Measurements from ENCODE around the gene TMEM169. TPM values are rescaled to one million over a fixed set of nuclear protein-coding genes. Genes with fewer than 3 reads are reported as not detected.

The TMEM169 gene
- total and polyA plus RNA-seq, 2 of the 4 experiments (the other 2 are of a cell fraction), result 0.15 to 0.54 TPM

DNA sequence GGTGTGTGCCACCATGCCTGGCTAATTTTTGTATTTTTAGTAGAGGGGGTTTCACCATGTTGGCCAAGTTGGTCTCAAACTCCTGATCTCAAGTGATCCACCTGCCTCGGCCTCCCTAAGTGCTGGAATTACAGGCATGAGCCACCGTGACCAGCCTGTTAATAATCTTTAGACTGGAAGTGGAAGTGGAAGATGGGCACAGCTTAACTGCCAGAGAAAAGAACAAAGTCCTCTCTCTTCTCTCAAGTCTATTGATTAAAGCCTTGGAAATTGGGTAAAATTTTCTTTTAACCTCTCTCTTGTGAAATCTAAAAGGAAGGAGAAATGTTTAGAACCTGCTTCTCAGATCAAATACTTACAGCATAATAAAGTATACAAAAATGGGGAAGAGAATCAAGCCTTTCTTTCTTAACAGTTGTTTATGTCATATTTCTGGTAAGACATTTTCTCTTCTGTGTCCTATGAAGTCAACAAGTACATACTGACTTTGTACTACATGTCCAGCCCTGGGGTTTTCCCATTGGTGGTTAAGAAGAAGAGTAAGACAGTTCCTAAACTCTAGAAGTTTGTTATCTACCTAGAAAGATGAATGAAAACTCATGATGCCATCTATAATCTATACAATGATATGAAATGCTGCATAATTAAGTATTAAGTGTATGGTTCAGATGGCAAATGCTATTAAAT, 4.6 kb downstream of the TMEM169 start:
- Histone ChIP-seq H3K4ac (ENCODE audit: low read depth, low read length) (no peak overlapping the region), H3K14ac (replicated peaks; ENCODE audit: low read depth, low read length) (no peak overlapping the region), H4K5ac (ENCODE audit: low read depth, low read length) (no peak overlapping the region), H3K56ac (ENCODE audit: extremely low read depth, insufficient read depth, low read length) (no peak overlapping the region), H2BK15ac (ENCODE audit: low read depth, low read length) (no peak overlapping the region), H3K9me1 (ENCODE audit: insufficient read depth, low read length) (peaks cover 11% of the 10 kb centered on the region), H2BK5ac (ENCODE audit: low read depth, low read length, poor library complexity, severe bottlenecking) (no peak overlapping the region), H2BK120ac (ENCODE audit: low read depth, low read length) (no peak overlapping the region), H2BK20ac (ENCODE audit: low read depth, low read length) (no peak overlapping the region), H3K18ac (ENCODE audit: low read depth, low read length) (no peak overlapping the region), H3K27me3 (ENCODE audit: control insufficient read depth, insufficient read depth, low read length) (no peaks in the 10 kb centered on the region), H4K20me1 (ENCODE audit: insufficient read depth, low read length) (no peaks in the 10 kb centered on the region), H3K23ac (ENCODE audit: low read depth, low read length) (no peak overlapping the region), H3K4me2 (ENCODE audit: low read depth, low read length) (no peak overlapping the region), H2AFZ (replicated peaks; ENCODE audit: low read length, poor library complexity) (no peak overlapping the region), H3K4me3 (ENCODE audit: insufficient read depth, low read depth, low read length) (no peak overlapping the region), H3K27ac (ENCODE audit: insufficient read depth, low read length) (no peak overlapping the region), H3K36me3 (ENCODE audit: control insufficient read depth, insufficient read depth, low read length) (no peaks in the 10 kb centered on the region), H4K91ac (ENCODE audit: insufficient read depth, low read depth, low read length) (no peak overlapping the region), H2AK5ac (ENCODE audit: low read depth, low read length) (no peak overlapping the region), H3K4me1 (ENCODE audit: control insufficient read depth, insufficient read depth, low read length) (0 out of 2 replicates have a peak, but pooled peaks cover 2% of the 10 kb centered on the region), H3K9me3 (ENCODE audit: control insufficient read depth, insufficient read depth, low read length) (0 out of 2 replicates have a peak, but pooled peaks cover 2% of the 10 kb centered on the region), H2AK9ac (replicated peaks; ENCODE audit: low read depth, low read length, poor library complexity) (no peak overlapping the region), H4K8ac (ENCODE audit: low read depth in 2 of 2, low read length in 2 of 2) (no peak overlapping the region), H3K79me1 (ENCODE audit: low read depth in 1 of 2, low read length in 2 of 2) (peaks cover 0 to 13% of the 10 kb centered on the region in 2 experiments; a peak in 3 of 4 replicates), H3K9ac (ENCODE audit: low read depth, low read length) (no peak overlapping the region)
- no peak for ATAC-seq (ENCODE audit: low read depth)
- TF ChIP-seq, protein P1, sequence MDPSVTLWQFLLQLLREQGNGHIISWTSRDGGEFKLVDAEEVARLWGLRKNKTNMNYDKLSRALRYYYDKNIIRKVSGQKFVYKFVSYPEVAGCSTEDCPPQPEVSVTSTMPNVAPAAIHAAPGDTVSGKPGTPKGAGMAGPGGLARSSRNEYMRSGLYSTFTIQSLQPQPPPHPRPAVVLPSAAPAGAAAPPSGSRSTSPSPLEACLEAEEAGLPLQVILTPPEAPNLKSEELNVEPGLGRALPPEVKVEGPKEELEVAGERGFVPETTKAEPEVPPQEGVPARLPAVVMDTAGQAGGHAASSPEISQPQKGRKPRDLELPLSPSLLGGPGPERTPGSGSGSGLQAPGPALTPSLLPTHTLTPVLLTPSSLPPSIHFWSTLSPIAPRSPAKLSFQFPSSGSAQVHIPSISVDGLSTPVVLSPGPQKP (IDR thresholded peaks at IDR 0.05; ENCODE audit: borderline replicate concordance, low read depth, low read length), result no peak
- TF ChIP-seq FOS (IDR thresholded peaks at IDR 0.05; ENCODE audit: low read depth, low read length) (no peak), NFE2L2 (IDR thresholded peaks at IDR 0.05; ENCODE audit: low read depth, low read length) (no peak), SMC3 (IDR thresholded peaks at IDR 0.05; ENCODE audit: low read depth, low read length) (no peak), MAZ (IDR thresholded peaks at IDR 0.05; ENCODE audit: borderline replicate concordance, low read depth, low read length) (no peak), RCOR1 (IDR thresholded peaks at IDR 0.05; ENCODE audit: insufficient replicate concordance, low read length) (no peak), POLR2A (IDR thresholded peaks at IDR 0.05; ENCODE audit: low read depth, low read length) (no peak), RAD21 (IDR thresholded peaks at IDR 0.05; ENCODE audit: low read length) (no peak), MXI1 (IDR thresholded peaks at IDR 0.05; ENCODE audit: borderline replicate concordance, low read depth, low read length) (no peak), MAFK (IDR thresholded peaks at IDR 0.05; ENCODE audit: low read depth, low read length) (no peak), BHLHE40 (IDR thresholded peaks at IDR 0.05; ENCODE audit: low read depth, low read length) (no peak), CEBPB (IDR thresholded peaks at IDR 0.05; ENCODE audit: low read depth, low read length) (no peak), RFX5 (IDR thresholded peaks at IDR 0.05; ENCODE audit: low read depth, low read length) (no peak), CHD1 (IDR thresholded peaks at IDR 0.05; ENCODE audit: low read depth, low read length) (no peak)
- TF ChIP-seq, protein P2, sequence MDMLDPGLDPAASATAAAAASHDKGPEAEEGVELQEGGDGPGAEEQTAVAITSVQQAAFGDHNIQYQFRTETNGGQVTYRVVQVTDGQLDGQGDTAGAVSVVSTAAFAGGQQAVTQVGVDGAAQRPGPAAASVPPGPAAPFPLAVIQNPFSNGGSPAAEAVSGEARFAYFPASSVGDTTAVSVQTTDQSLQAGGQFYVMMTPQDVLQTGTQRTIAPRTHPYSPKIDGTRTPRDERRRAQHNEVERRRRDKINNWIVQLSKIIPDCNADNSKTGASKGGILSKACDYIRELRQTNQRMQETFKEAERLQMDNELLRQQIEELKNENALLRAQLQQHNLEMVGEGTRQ (IDR thresholded peaks at IDR 0.05; ENCODE audit: low read depth, low read length), result no peak
- TF ChIP-seq, protein P3, sequence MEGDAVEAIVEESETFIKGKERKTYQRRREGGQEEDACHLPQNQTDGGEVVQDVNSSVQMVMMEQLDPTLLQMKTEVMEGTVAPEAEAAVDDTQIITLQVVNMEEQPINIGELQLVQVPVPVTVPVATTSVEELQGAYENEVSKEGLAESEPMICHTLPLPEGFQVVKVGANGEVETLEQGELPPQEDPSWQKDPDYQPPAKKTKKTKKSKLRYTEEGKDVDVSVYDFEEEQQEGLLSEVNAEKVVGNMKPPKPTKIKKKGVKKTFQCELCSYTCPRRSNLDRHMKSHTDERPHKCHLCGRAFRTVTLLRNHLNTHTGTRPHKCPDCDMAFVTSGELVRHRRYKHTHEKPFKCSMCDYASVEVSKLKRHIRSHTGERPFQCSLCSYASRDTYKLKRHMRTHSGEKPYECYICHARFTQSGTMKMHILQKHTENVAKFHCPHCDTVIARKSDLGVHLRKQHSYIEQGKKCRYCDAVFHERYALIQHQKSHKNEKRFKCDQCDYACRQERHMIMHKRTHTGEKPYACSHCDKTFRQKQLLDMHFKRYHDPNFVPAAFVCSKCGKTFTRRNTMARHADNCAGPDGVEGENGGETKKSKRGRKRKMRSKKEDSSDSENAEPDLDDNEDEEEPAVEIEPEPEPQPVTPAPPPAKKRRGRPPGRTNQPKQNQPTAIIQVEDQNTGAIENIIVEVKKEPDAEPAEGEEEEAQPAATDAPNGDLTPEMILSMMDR (conservative IDR thresholded peaks at IDR 0.05; ENCODE audit: low read depth, low read length), result no peak
- no CpG with 5 or more reads among the region's 2 CpGs for WGBS, 2 experiments (ENCODE audit: extremely low coverage in 2 of 2, insufficient read length in 1 of 2)
- in situ Hi-C loops (cut with MboI; ENCODE audit: low sequenced_read_pairs), result no loop called here
- no TSS peak for BruUV-seq (replicated peaks)
- intact Hi-C loops (cut with micrococcal nuclease), result no loop called here
- dilution Hi-C loops (cut with HindIII; ENCODE audit: low sequenced_read_pairs, unreplicated experiment), result no loop called here
- DNase-seq, result no peak
- ChIA-PET POLR2A (ENCODE audit: unreplicated experiment) (no interaction called here), CTCF (no interaction called here)
